Fibroblast of the aortic adventitia (primary cell): ENCODE results near the gene RPL34. TPM values are rescaled to one million over a fixed set of nuclear protein-coding genes. Genes with fewer than 3 reads are reported as not detected.

Source experiments
- DNase-seq: peaks from one replicate; pipeline ENCODE4 v3.0.0-alpha.2; 2010; ENCODE audit warnings: low read depth
- H3K4me3 ChIP-seq: 2 replicates; pipeline ENCODE4 v1.5.1; 2011; ENCODE audit warnings: low read depth, mild to moderate bottlenecking, control low read depth, low read length, moderate library complexity
- CTCF ChIP-seq: IDR thresholded peaks from 2 replicates; pipeline ENCODE4 v1.5.1; 2011; ENCODE audit warnings: mild to moderate bottlenecking, low read length, control low read depth, inconsistent platforms; ENCODE audit not compliant: insufficient read depth
- small RNA-seq: library from RNA; depleted of rRNA; stranded (forward); fragments of <200 nt; gene quantifications from one replicate; pipeline ENCODE3, GENCODE V24; 2012
- total RNA-seq: library from RNA; depleted of rRNA; stranded (reverse); fragments of >200 nt; gene quantifications from 2 replicates; pipeline ENCODE4 v1.2.3, GENCODE V29; 2012; ENCODE audit warnings: low replicate concordance

Gene RPL34
- total RNA-seq, 1 donor, result 1,226 TPM

- H3K4me3 ChIP-seq, result no peak overlapping the region
- no peak for DNase-seq
- no peak for TF ChIP-seq CTCF
Measured at GRCh38 chr4:108662629-108663028, 42.3 kb downstream of the RPL34 start.

GRCh38 chr4:108674356-108674977 is 54.1 kb downstream of the RPL34 start:
- no peak for DNase-seq
- no peak for TF ChIP-seq CTCF
- H3K4me3 ChIP-seq, result no peak overlapping the region

Small RNA genes lying within 50 kb of the gene (small RNA-seq; reads per million reads assigned to genes)
- gene RNU6-431P, result not detected

Other genes starting within 250 kb of the RPL34 start
- gene OSTC, start 30.0 kb downstream of the RPL34 start, total RNA-seq, result 186 and 331 TPM in 2 replicates
- not detected in 2 replicates for gene ETNPPL, start 142.5 kb downstream of the RPL34 start, total RNA-seq